CD4-positive, alpha-beta T cell treated with Interleukin-17A for 1 hour (primary cell): ENCODE data around the gene AQP1.

Source experiments
- DNase-seq: peaks from one replicate; pipeline ENCODE4 v3.0.0-alpha.2; 2020

AQP1 gene

DNA sequence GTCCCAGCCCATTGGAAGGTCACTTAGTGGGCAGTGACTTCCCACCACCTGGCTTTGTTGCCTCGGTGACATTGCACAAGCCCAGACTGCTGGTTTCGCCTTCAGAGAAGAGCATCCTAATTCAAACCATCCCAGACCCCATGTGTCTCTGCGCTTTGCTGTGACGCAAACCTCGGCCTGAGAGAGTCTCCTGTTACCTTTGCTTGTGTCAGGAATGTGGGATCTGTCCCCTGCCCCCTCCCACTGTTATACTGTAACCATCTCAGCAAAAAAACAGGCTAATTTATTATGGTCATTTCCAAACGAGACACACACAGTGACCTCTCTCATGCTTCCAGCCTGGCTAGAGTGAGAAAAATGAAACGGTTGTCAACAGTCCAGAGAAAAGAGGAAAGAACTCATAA, 25.0 kb upstream of the AQP1 start:
- no peak for DNase-seq

GRCh38 chr7:30887464-30887872, 24.2 kb upstream of the AQP1 start:
- DNase-seq = no peak

DNA sequence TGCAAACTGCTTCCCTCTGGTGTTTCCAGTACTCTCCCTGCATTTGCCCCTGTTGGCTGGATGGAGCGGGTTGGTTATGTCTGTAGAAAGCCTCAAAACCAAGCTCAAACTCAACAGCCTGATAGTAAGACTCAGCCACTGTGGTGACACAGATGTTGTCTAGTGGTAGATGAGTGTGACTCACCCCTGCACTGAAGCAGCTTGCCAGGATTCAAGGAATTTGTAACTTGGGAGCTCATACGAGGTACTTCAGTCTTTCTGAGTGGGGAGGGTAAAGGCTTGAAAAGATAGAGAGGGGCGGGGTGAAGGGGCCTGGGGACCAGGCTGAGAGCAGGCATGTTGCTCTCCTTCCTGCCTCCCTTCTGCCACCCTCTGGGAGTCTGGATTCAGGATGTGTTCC, 22.9 kb upstream of the AQP1 start:
- no peak for DNase-seq

GRCh38 chr7:30890226-30890625, 21.4 kb upstream of the AQP1 start:
- no peak for DNase-seq

DNA sequence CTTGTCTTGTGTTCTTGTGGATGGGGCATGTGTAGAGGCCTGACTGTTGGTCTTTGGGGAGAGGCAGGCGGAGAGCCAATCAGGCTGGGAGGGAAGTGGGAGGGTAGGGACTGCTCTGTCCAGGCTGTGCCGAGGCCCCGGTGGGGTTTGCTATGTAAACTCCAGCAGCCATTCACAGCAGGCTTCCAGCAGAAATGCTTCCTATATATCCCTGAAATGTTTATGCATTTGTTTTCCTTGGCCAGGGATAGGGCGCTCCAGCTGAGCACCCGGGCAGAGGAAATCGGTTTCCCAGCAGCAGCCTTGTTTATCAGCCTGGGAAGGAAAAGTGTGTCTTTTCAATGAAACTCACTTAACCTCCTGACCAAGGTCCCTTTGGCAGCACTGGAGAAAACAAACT, 18.3 kb upstream of the AQP1 start:
- DNase-seq = no peak

DNA sequence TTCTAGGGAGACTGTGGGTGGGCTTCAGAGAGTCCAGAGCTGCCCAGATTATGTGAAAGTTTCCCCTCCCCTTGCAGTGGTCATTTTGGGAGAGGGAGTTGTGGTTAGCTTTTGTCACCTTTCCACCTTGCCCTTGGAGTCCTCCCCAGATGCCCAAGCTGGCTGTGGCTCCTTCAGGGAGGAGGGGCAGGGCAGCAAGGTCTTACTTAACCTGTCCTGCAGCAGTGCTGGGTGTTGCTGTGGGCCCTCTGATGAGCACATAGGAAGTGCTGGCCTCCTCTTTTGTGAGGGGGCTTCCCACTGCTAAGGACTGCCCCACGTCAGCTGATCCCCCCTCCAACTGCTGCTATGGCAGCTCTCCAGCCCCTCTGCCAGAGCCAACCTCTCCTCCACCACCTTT, 17.6 kb upstream of the AQP1 start:
- DNase-seq = no peak

DNA sequence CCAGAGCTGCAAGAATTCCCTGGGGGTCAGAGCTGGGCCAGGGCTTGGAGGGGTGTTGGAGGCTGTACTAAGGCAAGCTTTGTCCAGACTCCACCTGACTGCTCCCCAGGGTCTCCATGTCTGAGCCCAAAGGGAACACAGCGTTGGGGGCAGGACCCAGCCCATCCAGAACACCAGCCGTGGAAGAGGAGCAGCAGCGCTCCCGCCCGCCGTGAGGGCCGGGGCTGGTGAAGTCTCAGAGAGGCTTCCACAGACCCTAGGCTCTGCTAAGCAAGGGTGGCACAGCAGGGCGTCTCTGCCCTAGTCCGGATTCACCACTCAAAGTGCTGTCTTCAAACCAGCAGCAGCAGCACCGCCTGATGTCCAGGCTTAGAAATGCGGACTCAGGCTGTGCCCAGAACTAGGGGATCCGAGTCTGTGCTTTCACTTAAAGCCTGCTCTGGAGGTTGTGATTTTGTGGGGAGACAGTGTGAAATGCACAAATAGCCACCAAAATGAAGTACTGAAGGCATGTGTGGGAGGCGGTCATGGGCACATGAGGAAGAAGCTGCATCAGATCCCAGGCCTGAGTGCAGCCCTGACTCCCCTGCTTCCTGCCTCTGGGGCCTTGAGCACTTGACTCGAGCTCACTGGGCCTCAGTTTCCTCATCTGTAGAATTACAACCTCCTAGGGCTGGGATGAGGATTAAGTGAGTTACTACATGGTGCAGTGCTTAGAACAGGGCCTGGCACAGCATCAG, 16.6 kb upstream of the AQP1 start:
- DNase-seq = no peak

DNA sequence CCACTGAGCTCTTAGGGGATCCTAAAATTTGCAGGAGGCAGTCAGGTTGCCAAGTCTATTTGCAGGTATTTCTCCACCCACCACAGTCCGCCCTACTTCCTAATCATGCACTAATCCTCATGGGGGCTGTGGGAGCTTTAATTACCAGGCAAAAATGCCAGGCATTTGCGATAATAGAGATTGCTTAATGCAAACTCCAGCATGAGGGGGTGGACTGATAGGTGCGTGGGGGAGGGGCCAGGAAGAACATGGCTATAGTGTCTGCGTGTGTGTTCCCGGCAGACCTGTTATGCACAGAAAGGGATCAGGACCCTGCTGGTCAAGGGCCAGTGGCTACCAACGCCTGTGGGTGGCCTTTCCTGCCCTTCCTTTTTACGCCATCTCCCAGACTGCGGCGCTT, 15.6 kb upstream of the AQP1 start:
- DNase-seq = no peak

GRCh38 chr7:30896783-30897637, 14.6 kb upstream of the AQP1 start:
- DNase-seq = no peak

GRCh38 chr7:30897770-30898169, 13.9 kb upstream of the AQP1 start:
- DNase-seq = no peak

DNA sequence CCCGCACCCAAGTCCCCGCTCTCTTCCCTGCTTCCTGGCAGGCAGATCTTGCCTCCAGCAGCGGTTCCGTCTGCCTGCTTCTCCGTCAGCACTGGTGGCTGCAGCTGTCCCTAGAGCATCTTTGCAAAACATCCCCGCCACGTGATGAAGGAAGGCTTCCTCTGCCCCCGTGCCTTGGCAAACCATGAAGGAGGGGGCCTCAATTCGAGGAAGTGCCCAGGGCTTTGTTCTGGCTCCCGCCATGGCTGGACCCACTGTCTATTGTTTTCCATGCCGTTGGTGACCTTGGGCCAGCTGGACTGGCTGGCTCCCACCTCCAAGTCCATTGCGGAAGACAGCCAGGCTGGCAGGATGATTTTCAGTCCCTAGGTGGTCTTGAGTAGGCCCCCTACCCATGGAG, 13.2 kb upstream of the AQP1 start:
- DNase-seq = no peak

DNA sequence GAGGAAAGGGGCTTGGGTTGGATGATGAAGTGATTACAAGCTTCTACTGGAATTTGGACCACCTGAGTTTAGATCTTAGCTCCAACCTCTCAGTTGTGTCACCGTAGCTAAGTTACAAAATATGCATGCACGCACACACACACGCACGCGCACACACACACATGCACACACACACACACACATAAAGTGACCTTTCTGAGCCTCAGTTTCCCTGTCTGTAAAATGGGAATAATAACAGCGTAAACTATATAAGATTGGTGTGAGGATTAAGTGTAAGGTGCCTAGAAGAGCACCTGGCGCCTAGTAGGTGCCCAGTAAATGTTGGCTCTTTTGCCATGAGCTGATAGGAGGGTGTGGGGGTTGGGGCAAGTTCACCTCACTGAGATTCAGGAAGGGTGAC, 12.6 kb upstream of the AQP1 start:
- no peak for DNase-seq

DNA sequence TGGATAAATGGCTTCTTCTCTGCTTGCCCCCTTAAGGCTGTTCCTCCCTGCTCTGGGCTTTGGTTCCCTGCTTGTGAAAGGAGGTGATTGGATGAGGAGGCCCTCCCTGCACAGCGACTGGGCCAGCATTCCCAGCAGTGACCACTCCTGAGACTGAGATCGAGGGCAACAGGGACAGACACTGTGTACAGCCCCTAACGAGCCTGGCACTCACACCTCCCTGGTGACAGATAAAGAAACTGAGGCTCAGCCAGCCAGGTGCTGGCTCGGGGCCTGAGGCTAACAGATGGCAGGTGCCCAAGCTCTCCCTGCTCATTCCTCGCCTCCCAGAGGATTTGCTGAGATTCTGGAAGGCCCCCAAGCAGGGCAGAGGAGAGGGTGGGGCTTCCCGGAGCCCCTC, 12.0 kb upstream of the AQP1 start:
- DNase-seq = no peak

DNA sequence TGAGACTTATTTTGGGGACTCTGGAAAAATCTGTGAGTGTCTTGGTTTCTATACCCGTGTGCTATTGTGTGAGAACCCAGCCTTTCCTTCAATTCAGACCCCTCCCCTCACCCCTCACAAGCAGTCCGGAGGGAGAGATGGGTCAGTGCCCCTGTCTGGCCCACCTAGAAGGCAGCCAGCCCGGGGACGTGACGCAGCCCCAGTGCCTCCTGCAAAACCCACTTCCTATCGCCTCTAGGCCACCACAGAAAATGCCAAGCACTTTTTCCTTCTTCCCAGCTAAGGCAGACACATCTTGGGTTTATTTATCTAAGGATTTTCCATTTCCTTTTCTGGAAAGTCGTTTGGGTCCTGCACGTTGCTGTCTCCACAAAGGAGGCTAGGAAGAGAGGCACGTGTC, 11.6 kb upstream of the AQP1 start:
- no peak for DNase-seq

GRCh38 chr7:30900803-30901362, 10.8 kb upstream of the AQP1 start:
- no peak for DNase-seq

DNA sequence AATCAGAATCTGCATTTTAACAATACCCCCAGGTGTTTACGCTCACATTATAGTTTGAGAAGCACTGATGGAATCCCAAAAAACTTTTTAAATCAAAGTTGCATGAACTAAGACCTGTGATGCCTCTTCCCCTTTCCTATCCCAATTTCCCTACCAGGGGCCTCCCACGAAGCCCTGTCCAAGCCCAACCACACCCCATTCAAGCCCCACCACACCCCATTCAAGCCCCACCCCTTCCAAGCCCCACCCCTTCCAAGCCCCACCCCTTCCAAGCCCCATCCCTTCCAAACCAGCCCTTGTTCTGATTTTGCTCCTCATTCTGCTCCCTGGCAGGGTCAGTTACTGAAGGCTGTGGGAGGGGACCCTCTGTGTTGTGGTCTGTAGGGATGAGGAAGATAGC, 9.8 kb upstream of the AQP1 start:
- DNase-seq = no peak

GRCh38 chr7:30902466-30902865, 9.2 kb upstream of the AQP1 start:
- DNase-seq = no peak

- no peak for DNase-seq
Measured at GRCh38 chr7:30903146-30903545, 8.5 kb upstream of the AQP1 start.

- no peak for DNase-seq
Measured at GRCh38 chr7:30904561-30904960, 7.1 kb upstream of the AQP1 start.

GRCh38 chr7:30905078-30906012, 6.3 kb upstream of the AQP1 start:
- no peak for DNase-seq

- no peak for DNase-seq
Measured at GRCh38 chr7:30906014-30906413, 5.6 kb upstream of the AQP1 start.

DNA sequence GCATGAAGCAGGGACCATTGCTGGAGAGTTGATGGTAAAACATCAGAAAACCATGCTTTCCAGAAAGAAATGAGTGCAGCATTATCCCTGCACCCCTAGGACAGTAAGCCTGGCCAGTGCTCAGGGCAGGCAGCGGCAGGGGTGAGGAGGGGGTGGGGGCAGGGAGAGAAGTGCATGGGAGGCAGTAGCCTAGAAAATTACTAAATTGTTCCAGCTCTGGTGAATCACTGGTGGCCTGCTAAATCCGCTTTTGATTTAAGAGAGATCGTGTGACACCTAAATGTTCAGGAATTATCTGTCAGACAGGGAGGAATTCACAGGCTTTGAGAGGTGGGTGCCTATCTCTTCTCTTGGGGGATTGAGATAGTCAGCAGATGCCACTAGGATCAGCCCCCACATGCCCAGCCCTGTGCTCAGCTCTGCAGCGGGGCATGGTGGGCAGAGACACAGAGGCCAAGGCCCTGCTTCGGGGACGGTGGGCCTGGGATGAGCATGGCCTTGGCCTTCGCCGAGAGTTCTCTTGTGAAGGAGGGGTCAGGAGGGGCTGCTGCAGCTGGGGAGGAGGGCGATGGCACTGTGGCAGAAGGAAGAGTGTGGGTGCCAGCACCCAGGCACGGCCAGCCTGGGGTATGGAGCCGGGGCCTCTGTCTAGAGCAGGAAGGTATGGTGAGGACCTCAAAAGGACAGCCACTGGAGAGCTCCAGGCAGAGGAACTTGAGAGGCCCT, 5.0 kb upstream of the AQP1 start:
- DNase-seq = no peak
